Astrocyte (in vitro differentiated cells and primary cell): ENCODE data around the gene SLC25A21.

Experiments used
- CTCF ChIP-seq: IDR thresholded peaks from 2 replicates; pipeline ENCODE4 v1.5.1; 2011; ENCODE audit warnings: low read depth, mild to moderate bottlenecking, inconsistent platforms, low read length, moderate library complexity; ENCODE audit not compliant: insufficient read depth
- EZH2 ChIP-seq: IDR thresholded peaks from 2 replicates; pipeline ENCODE4 v1.6.1; 2012; ENCODE audit warnings: mild to moderate bottlenecking, low read length, inconsistent platforms; ENCODE audit not compliant: insufficient read depth

GRCh38 chr14:36690311-36691040 lies 481.9 kb downstream of the SLC25A21 start:
- TF ChIP-seq CTCF = no peak
- no peak for TF ChIP-seq EZH2
